Measurements from ENCODE around the gene CCZ1.
"Not testable (repeated sequence)": the region's sequence is repeated elsewhere in the genome, so short reads cannot be mapped to it uniquely, and the experiment has no call there.

- not testable (repeated sequence) for TF ChIP-seq POLR2AphosphoS5 (IDR thresholded peaks at IDR 0.05; ENCODE audit: borderline replicate concordance, low read depth, low read length); EZH2 (IDR thresholded peaks at IDR 0.05); FOXP2 (optimal IDR thresholded peaks at IDR 0.05; ENCODE audit: control extremely low read depth, extremely low read length, insufficient read depth)
Observed at GRCh38 chr7:5926263-5926870, 27.8 kb downstream of the CCZ1 start.
